Upper lobe of left lung (tissue), 6 donors: ENCODE results near the gene DENND5A. TPM values are rescaled to one million over a fixed set of nuclear protein-coding genes. Genes with fewer than 3 reads are reported as not detected.
"Not testable (repeated sequence)": the region's sequence is repeated elsewhere in the genome, so short reads cannot be mapped to it uniquely, and the experiment has no call there.

Experiments
- ATAC-seq, 2 donors: fragments of 200-7000 bp; cut with Tn5 transposase; one replicate each; pipeline ENCODE4 v1.9.1; 2022; ENCODE audit warnings: mild to moderate bottlenecking in 2 of 2, moderate library complexity in 2 of 2; ENCODE audit not compliant: low FRiP score in 2 of 2
- DNase-seq, 2 donors: peaks; one replicate each; pipeline ENCODE4 v3.0.0-alpha.2; 2019 to 2020
- H3K27ac ChIP-seq, 4 donors: fragments of 200-600 bp; sonication (generic); one replicate each; pipeline ENCODE4 v1.5.1; 2016 to 2019
- H3K27me3 ChIP-seq, 4 donors: fragments of 200-600 bp; sonication (generic); one replicate each; pipeline ENCODE4 v1.5.1; 2017 to 2019
- H3K36me3 ChIP-seq, 4 donors: fragments of 200-600 bp; sonication (generic); one replicate each; pipeline ENCODE4 v1.5.1; 2016 to 2019
- H3K4me1 ChIP-seq, 4 donors: fragments of 200-600 bp; sonication (generic); one replicate each; pipeline ENCODE4 v1.5.1; 2018 to 2019
- H3K4me3 ChIP-seq, 4 donors: fragments of 200-600 bp; sonication (generic); one replicate each; pipeline ENCODE4 v1.5.1; 2017 to 2019; ENCODE audit warnings: mild to moderate bottlenecking in 2 of 4, moderate library complexity in 1 of 4
- H3K9me3 ChIP-seq, 4 donors: fragments of 200-600 bp; sonication (generic); one replicate each; pipeline ENCODE4 v1.5.1; 2018 to 2019
- EP300 ChIP-seq, 4 donors: sonication (generic); formaldehyde crosslinking; IDR thresholded peaks; one replicate each; pipeline ENCODE4 v1.5.1; 2017; ENCODE audit warnings: antibody characterized with exemption in 4 of 4, control low read depth in 2 of 4
- POLR2A ChIP-seq, 4 donors: fragments of 450-650 bp; IDR thresholded peaks; one replicate each; pipeline ENCODE4 v1.5.1; 2016 to 2017; ENCODE audit warnings: antibody characterized with exemption in 4 of 4, mild to moderate bottlenecking in 2 of 4
- POLR2AphosphoS5 ChIP-seq, 2 donors: sonication (generic); formaldehyde crosslinking; IDR thresholded peaks; one replicate each; pipeline ENCODE4 v1.5.1; 2017; ENCODE audit warnings: antibody characterized with exemption in 2 of 2
- WGBS, 2 donors: methylation state at CpG; one replicate each; pipeline ENCODE4 v1.1.5; 2017 to 2018; 5-methylcytosine and 5-hydroxymethylcytosine counted together
- total RNA-seq, 6 donors: library from RNA; depleted of rRNA in 4 of 6; stranded (reverse); fragments of >200 nt in 4 of 6; gene quantifications; one replicate each; pipeline versions ENCODE4 v1.1.0 to v1.2.1, GENCODE V29; 2016 to 2021
- TF ChIP-seq, protein P1 (sequence below), 6 experiments: fragments of 450-650 bp in 4 of 6; fragments of 200-600 bp in 2 of 6; sonication (generic) in 2 of 6; IDR thresholded peaks; one replicate each; pipeline ENCODE4 v1.5.1; 2016 to 2019; ENCODE audit warnings: antibody characterized with exemption in 6 of 6
- donor health status: DM: no; HTN: no; CAD: no; lungs with moderate emphysema.
- donor health status: DM: no; HTN: yes; CAD: no; lungs with severe emphysema.

DENND5A gene
- total RNA-seq, 6 donors from 2014 or later: 84.4 to 159 (median 98.8) TPM

DNA sequence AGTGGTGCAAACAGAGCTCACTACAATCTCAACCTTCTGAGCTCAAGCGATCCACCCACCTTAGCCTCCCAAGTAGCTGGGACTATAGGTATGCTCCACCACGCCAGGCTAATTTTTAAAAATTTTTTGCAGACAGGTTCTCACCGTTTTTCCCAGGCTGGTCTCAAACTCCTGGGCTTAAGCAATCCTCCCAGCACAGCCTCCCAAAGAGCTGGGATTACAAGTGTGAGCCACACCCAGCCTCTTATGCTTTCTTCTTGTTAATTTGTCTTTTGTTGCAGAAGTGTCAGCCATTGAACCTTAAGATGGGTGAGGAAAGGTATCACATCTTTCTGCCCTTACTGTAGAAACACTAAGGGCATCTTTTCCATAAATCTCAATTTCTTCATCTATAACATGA is 34.9 kb downstream of the DENND5A start:
- no peaks in the 10 kb centered on the region for H3K9me3 ChIP-seq
- 83 to 86% methylated on average over 3 of the region's 3 CpGs for WGBS, 2 donors
- peaks cover 11 to 28% (median 14%) of the 10 kb centered on the region in 4 donors for H3K4me1 ChIP-seq
- TF ChIP-seq POLR2AphosphoS5 (IDR thresholded peaks at IDR 0.05) (no peak), POLR2A (IDR thresholded peaks at IDR 0.05) (no peak), EP300 (IDR thresholded peaks at IDR 0.05) (no peak)
- TF ChIP-seq, protein P1, sequence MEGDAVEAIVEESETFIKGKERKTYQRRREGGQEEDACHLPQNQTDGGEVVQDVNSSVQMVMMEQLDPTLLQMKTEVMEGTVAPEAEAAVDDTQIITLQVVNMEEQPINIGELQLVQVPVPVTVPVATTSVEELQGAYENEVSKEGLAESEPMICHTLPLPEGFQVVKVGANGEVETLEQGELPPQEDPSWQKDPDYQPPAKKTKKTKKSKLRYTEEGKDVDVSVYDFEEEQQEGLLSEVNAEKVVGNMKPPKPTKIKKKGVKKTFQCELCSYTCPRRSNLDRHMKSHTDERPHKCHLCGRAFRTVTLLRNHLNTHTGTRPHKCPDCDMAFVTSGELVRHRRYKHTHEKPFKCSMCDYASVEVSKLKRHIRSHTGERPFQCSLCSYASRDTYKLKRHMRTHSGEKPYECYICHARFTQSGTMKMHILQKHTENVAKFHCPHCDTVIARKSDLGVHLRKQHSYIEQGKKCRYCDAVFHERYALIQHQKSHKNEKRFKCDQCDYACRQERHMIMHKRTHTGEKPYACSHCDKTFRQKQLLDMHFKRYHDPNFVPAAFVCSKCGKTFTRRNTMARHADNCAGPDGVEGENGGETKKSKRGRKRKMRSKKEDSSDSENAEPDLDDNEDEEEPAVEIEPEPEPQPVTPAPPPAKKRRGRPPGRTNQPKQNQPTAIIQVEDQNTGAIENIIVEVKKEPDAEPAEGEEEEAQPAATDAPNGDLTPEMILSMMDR (IDR thresholded peaks at IDR 0.05): no peak
- H3K27ac ChIP-seq: no peak overlapping the region
- H3K36me3 ChIP-seq: no peaks in the 10 kb centered on the region
- no peak for ATAC-seq
- H3K4me3 ChIP-seq: no peak overlapping the region
- no peaks in the 10 kb centered on the region for H3K27me3 ChIP-seq
- no peak for DNase-seq

DNA sequence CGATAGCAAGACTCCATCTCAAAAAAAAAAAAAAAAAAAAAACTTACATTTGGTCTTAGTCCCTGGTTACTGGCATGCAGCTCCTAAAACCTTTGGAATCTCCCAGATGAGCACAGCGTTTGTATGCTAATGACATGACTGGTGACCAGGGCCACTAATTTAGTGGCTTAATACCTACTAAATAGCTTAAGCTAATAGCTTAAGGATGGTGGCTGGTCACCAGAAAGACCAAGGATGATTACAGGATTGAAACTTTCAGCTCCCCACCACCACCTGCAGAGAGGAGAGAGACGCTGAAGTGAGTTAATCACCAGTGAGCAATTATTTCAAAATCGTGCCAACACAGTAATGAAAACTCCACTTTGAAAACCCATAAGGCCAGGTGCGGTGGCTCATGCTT is 37.1 kb downstream of the DENND5A start:
- 90 to 92% methylated on average over 5 of the region's 5 CpGs for WGBS, 2 donors
- no peaks in the 10 kb centered on the region for H3K36me3 ChIP-seq
- ATAC-seq: no peak
- H3K27me3 ChIP-seq: no peaks in the 10 kb centered on the region
- DNase-seq: no peak
- TF ChIP-seq EP300 (IDR thresholded peaks at IDR 0.05) (no peak), POLR2AphosphoS5 (IDR thresholded peaks at IDR 0.05) (no peak), POLR2A (IDR thresholded peaks at IDR 0.05) (no peak)
- TF ChIP-seq, protein P1 (IDR thresholded peaks at IDR 0.05): no peak
- no peaks in the 10 kb centered on the region for H3K9me3 ChIP-seq
- H3K27ac ChIP-seq: no peak overlapping the region
- H3K4me3 ChIP-seq: no peak overlapping the region
- peaks cover 11 to 28% (median 14%) of the 10 kb centered on the region in 4 donors for H3K4me1 ChIP-seq

DNA sequence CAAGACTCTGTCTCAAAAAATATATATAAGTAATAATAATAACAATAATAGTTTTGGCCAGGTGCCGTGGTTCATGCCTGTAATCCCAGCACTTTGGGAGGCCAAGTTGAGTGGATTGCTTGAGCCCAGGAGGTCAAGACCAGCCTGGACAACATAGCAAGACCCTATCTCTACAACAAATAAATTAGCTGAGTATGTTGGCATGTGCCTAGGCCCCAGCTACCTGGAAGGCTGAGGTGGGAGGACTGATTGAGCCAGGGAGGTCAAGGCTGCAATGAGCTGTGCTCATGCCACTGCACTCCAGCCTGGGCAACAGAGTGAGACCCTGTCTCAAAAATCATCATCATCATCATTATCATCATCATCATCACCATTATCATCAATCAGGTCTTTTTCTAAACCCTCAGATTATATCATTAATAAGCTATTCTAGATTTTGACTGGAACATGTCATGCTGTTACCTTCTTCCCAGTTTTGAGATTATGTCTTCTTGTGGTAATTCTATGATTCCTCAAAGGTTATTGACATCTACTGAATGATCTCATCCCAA is 39.3 kb downstream of the DENND5A start:
- Histone ChIP-seq H3K27me3 (no peaks in the 10 kb centered on the region), H3K4me1 (peaks cover 0 to 10% (median 5%) of the 10 kb centered on the region in 4 donors), H3K4me3 (no peak overlapping the region), H3K36me3 (no peaks in the 10 kb centered on the region), H3K9me3 (no peaks in the 10 kb centered on the region), H3K27ac (no peak overlapping the region)
- no peak for ATAC-seq
- DNase-seq: no peak
- no peak for TF ChIP-seq POLR2A (IDR thresholded peaks at IDR 0.05)
- TF ChIP-seq, protein P1 (IDR thresholded peaks at IDR 0.05): no peak
- TF ChIP-seq EP300 (IDR thresholded peaks at IDR 0.05): no peak
- TF ChIP-seq POLR2AphosphoS5 (IDR thresholded peaks at IDR 0.05): no peak
- WGBS, 2 donors: 82 to 100% methylated on average over 1 of the region's 1 CpG

DNA sequence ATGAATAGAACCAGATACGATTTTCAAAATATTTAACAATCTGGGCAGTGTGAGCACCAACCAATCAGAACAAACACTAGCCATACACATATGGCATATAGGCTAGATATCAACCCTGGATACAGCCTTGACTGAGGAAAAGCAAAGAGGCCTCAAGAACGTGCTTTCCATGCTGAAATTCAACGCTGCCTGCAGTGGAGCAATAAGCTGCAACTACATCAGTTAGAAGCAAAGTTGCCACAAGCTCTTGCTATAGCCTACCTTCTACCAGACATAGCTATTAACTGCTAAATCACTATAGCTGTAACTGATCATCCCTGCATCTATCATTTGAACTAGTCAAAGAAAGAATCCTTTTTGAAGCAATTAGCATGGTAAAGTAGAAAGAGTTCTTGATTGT is 42.5 kb downstream of the DENND5A start:
- DNase-seq (no peak), ATAC-seq (no peak)
- Histone ChIP-seq H3K4me3 (no peak overlapping the region), H3K4me1 (peaks cover 0 to 4% (median 2%) of the 10 kb centered on the region in 4 donors), H3K27ac (no peak overlapping the region), H3K36me3 (no peaks in the 10 kb centered on the region), H3K9me3 (no peaks in the 10 kb centered on the region), H3K27me3 (no peaks in the 10 kb centered on the region)
- 71 to 77% methylated on average over 3 of the region's 3 CpGs for WGBS, 2 donors
- TF ChIP-seq POLR2AphosphoS5 (IDR thresholded peaks at IDR 0.05) (no peak), EP300 (IDR thresholded peaks at IDR 0.05) (no peak), POLR2A (IDR thresholded peaks at IDR 0.05) (no peak)
- TF ChIP-seq, protein P1 (IDR thresholded peaks at IDR 0.05): no peak

DNA sequence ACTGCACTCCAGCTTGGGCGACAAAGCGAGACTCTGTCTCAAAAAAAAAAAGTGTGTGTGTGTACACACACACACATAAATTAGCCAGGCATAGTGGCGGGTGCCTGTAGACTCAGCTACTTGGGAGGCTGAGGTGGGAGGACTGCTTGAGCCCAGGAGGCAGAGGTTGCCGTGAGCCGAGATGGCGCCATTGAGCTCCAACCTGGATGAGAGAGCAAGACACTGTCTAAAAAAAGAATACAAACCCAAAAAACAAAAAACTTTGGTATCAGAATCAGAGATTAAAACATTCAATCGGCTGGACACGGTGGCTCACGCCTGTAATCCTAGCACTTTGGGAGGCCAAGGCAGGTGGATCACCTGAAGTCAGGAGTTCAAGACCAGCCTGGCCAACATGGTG is 44.3 kb downstream of the DENND5A start:
- 96 to 97% methylated on average over 9 of the region's 9 CpGs for WGBS, 2 donors
- ATAC-seq, H3K9me3 ChIP-seq, H3K36me3 ChIP-seq, H3K4me3 ChIP-seq, DNase-seq, H3K27ac ChIP-seq, H3K4me1 ChIP-seq, H3K27me3 ChIP-seq: not testable (repeated sequence)
